Occipital lobe (tissue), 2 donors: ENCODE measurements around the gene PTPRO. TPM values are rescaled to one million over a fixed set of nuclear protein-coding genes. Genes with fewer than 3 reads are reported as not detected.

Experiments
- DNase-seq: peaks from one replicate; lab custom pipeline; 2025; lab: John Stamatoyannopoulos, UW
- total RNA-seq: library from RNA; depleted of rRNA; stranded (reverse); fragments of >200 nt; gene quantifications from one replicate; pipeline ENCODE4 v1.2.3, GENCODE V29; 2014

Gene PTPRO
- total RNA-seq, 1 donor from 2014 or later = 157 TPM

GRCh38 chr12:15350643-15351042 is 28.3 kb downstream of the PTPRO start:
- DNase-seq = no peak

GRCh38 chr12:15355766-15356165 is 33.5 kb downstream of the PTPRO start:
- DNase-seq = no peak

- no peak for DNase-seq
Measured at GRCh38 chr12:15356951-15357364, 34.6 kb downstream of the PTPRO start.

- DNase-seq = no peak
Measured at GRCh38 chr12:15364221-15365160, 42.2 kb downstream of the PTPRO start.

GRCh38 chr12:15368812-15369211 is 46.5 kb downstream of the PTPRO start:
- DNase-seq = no peak

- no peak for DNase-seq
Measured at GRCh38 chr12:15372352-15372751, 50.0 kb downstream of the PTPRO start.

- DNase-seq = no peak
Measured at GRCh38 chr12:15387772-15388171, 65.5 kb downstream of the PTPRO start.

GRCh38 chr12:15389561-15389960 is 67.3 kb downstream of the PTPRO start:
- DNase-seq = no peak

GRCh38 chr12:15393037-15393436 is 70.7 kb downstream of the PTPRO start:
- DNase-seq = no peak

- DNase-seq = no peak
Measured at GRCh38 chr12:15393995-15394394, 71.7 kb downstream of the PTPRO start.

GRCh38 chr12:15404485-15404884 is 82.2 kb downstream of the PTPRO start:
- no peak for DNase-seq

- DNase-seq = no peak
Measured at GRCh38 chr12:15405606-15406005, 83.3 kb downstream of the PTPRO start.

GRCh38 chr12:15407025-15407424 is 84.7 kb downstream of the PTPRO start:
- DNase-seq = no peak

GRCh38 chr12:15411842-15412241 is 89.5 kb downstream of the PTPRO start:
- DNase-seq = no peak

GRCh38 chr12:15417691-15418090 is 95.4 kb downstream of the PTPRO start:
- no peak for DNase-seq

- no peak for DNase-seq
Measured at GRCh38 chr12:15423629-15424028, 101.3 kb downstream of the PTPRO start.

- DNase-seq = no peak
Measured at GRCh38 chr12:15427913-15428312, 105.6 kb downstream of the PTPRO start.

GRCh38 chr12:15428632-15429031 is 106.3 kb downstream of the PTPRO start:
- no peak for DNase-seq

- DNase-seq = no peak
Measured at GRCh38 chr12:15429262-15429661, 107.0 kb downstream of the PTPRO start.

- DNase-seq = no peak
Measured at GRCh38 chr12:15435597-15435996, 113.3 kb downstream of the PTPRO start.

GRCh38 chr12:15439459-15439858 is 117.2 kb downstream of the PTPRO start:
- no peak for DNase-seq

GRCh38 chr12:15443050-15443449 is 120.7 kb downstream of the PTPRO start:
- DNase-seq = no peak

- no peak for DNase-seq
Measured at GRCh38 chr12:15443611-15444010, 121.3 kb downstream of the PTPRO start.
